Stimulated activated naive B cell treated with anti-CD40 and anti-IgM and Interleukin-4, amounts not matched to agents 10 μg/mL and 1 μg/mL and 100 μg/mL, for 72 hours (primary cell): Measurements from ENCODE around the gene TBX4.
"Not testable (repeated sequence)": the region's sequence is repeated elsewhere in the genome, so short reads cannot be mapped to it uniquely, and the experiment has no call there.

Experiments used
- ATAC-seq, 2 donors: fragments of 150-1000 bp; cut with Tn5 transposase; replicated peaks; 2 replicates each; pipeline ENCODE4 v1.10.0; 2021; ENCODE audit warnings: moderate library complexity in 1 of 2
- DNase-seq: peaks from one replicate; pipeline ENCODE4 v3.0.0; 2021
- H3K27ac Mint-ChIP-seq: one replicate; pipeline ENCODE4 v1.8.0; 2022; ENCODE audit warnings: mild to moderate bottlenecking, mixed read lengths
- H3K27me3 Mint-ChIP-seq, 2 donors: one replicate each; pipeline ENCODE4 v1.8.0; 2022; ENCODE audit warnings: mixed read lengths in 2 of 2
- H3K36me3 Mint-ChIP-seq, 2 donors: one replicate each; pipeline ENCODE4 v1.8.0; 2022; ENCODE audit warnings: mixed read lengths in 2 of 2, mild to moderate bottlenecking in 1 of 2
- H3K4me1 Mint-ChIP-seq, 2 donors: one replicate each; pipeline ENCODE4 v1.8.0; 2022; ENCODE audit warnings: mixed read lengths in 2 of 2, mild to moderate bottlenecking in 1 of 2
- H3K4me3 Mint-ChIP-seq, 2 donors: one replicate each; pipeline ENCODE4 v1.8.0; 2022; ENCODE audit warnings: mild to moderate bottlenecking in 2 of 2, mixed read lengths in 2 of 2, moderate library complexity in 1 of 2
- H3K9me3 Mint-ChIP-seq, 2 donors: one replicate each; pipeline ENCODE4 v1.8.0; 2022; ENCODE audit warnings: mixed read lengths in 2 of 2, mild to moderate bottlenecking in 1 of 2

TBX4 gene

GRCh38 chr17:61419496-61420046, 32.7 kb upstream of the TBX4 start:
- ATAC-seq (no peak), DNase-seq (no peak)
- Mint-ChIP-seq H3K4me1 (peaks cover 5 to 10% of the 10 kb centered on the region in 2 donors), H3K36me3 (no peaks in the 10 kb centered on the region), H3K27ac (no peak overlapping the region), H3K4me3 (no peak overlapping the region), H3K9me3 (no peaks in the 10 kb centered on the region), H3K27me3 (peaks cover 64 to 75% of the 10 kb centered on the region in 2 donors)

- no peak overlapping the region for H3K4me3 Mint-ChIP-seq
- ATAC-seq, result no peak
- H3K27me3 Mint-ChIP-seq, result peaks cover 68 to 73% of the 10 kb centered on the region in 2 donors
- no peak for DNase-seq
- H3K36me3 Mint-ChIP-seq, result no peaks in the 10 kb centered on the region
- no peaks in the 10 kb centered on the region for H3K9me3 Mint-ChIP-seq
- H3K4me1 Mint-ChIP-seq, result peaks cover 5 to 10% of the 10 kb centered on the region in 2 donors
- no peak overlapping the region for H3K27ac Mint-ChIP-seq
Observed at GRCh38 chr17:61420052-61420451, 32.2 kb upstream of the TBX4 start.

GRCh38 chr17:61420745-61421398, 31.4 kb upstream of the TBX4 start:
- H3K27me3 Mint-ChIP-seq, result peaks cover 74% of the 10 kb centered on the region in 2 donors
- ATAC-seq (no peak), DNase-seq (no peak)
- no peak overlapping the region for H3K4me3 Mint-ChIP-seq
- H3K4me1 Mint-ChIP-seq, result peaks cover 5 to 10% of the 10 kb centered on the region in 2 donors
- no peaks in the 10 kb centered on the region for H3K9me3 Mint-ChIP-seq
- H3K36me3 Mint-ChIP-seq, result peaks cover 0 to 4% of the 10 kb centered on the region in 2 donors
- H3K27ac Mint-ChIP-seq, result no peak overlapping the region

GRCh38 chr17:61421460-61421859, 30.8 kb upstream of the TBX4 start:
- no peaks in the 10 kb centered on the region for H3K9me3 Mint-ChIP-seq
- no peak for DNase-seq
- ATAC-seq, result no peak
- H3K27ac Mint-ChIP-seq, result no peak overlapping the region
- H3K4me1 Mint-ChIP-seq, result peaks cover 5 to 7% of the 10 kb centered on the region in 2 donors
- H3K4me3 Mint-ChIP-seq, result no peak overlapping the region
- peaks cover 0 to 6% of the 10 kb centered on the region in 2 donors for H3K36me3 Mint-ChIP-seq
- peaks cover 72% of the 10 kb centered on the region in 2 donors for H3K27me3 Mint-ChIP-seq

GRCh38 chr17:61422116-61422799, 30.0 kb upstream of the TBX4 start:
- H3K27me3 Mint-ChIP-seq, result peaks cover 64 to 67% of the 10 kb centered on the region in 2 donors
- H3K27ac Mint-ChIP-seq, result no peak overlapping the region
- ATAC-seq, result no peak
- H3K4me1 Mint-ChIP-seq, result no peaks in the 10 kb centered on the region
- H3K9me3 Mint-ChIP-seq, result no peaks in the 10 kb centered on the region
- DNase-seq, result no peak
- H3K4me3 Mint-ChIP-seq, result no peak overlapping the region
- H3K36me3 Mint-ChIP-seq, result peaks cover 0 to 6% of the 10 kb centered on the region in 2 donors

- no peaks in the 10 kb centered on the region for H3K4me1 Mint-ChIP-seq
- H3K4me3 Mint-ChIP-seq, result no peak overlapping the region
- H3K36me3 Mint-ChIP-seq, result peaks cover 0 to 6% of the 10 kb centered on the region in 2 donors
- no peak overlapping the region for H3K27ac Mint-ChIP-seq
- DNase-seq (no peak), ATAC-seq (no peak)
- peaks cover 61 to 73% of the 10 kb centered on the region in 2 donors for H3K27me3 Mint-ChIP-seq
- no peaks in the 10 kb centered on the region for H3K9me3 Mint-ChIP-seq
Observed at GRCh38 chr17:61422869-61423268, 29.4 kb upstream of the TBX4 start.

GRCh38 chr17:61423967-61424649, 28.1 kb upstream of the TBX4 start:
- Mint-ChIP-seq H3K27ac (no peak overlapping the region), H3K36me3 (peaks cover 0 to 6% of the 10 kb centered on the region in 2 donors), H3K4me3 (no peak overlapping the region), H3K9me3 (peaks cover 0 to 1% of the 10 kb centered on the region in 2 donors), H3K4me1 (no peaks in the 10 kb centered on the region), H3K27me3 (peaks cover 54 to 67% of the 10 kb centered on the region in 2 donors)
- no peak for ATAC-seq
- DNase-seq, result no peak

GRCh38 chr17:61425682-61426481, 26.3 kb upstream of the TBX4 start:
- H3K27ac Mint-ChIP-seq, result no peak overlapping the region
- H3K27me3 Mint-ChIP-seq, result peaks cover 44 to 55% of the 10 kb centered on the region in 2 donors
- H3K36me3 Mint-ChIP-seq, result peaks cover 0 to 6% of the 10 kb centered on the region in 2 donors
- H3K4me3 Mint-ChIP-seq, result no peak overlapping the region
- ATAC-seq, result no peak
- H3K9me3 Mint-ChIP-seq, result peaks cover 0 to 1% of the 10 kb centered on the region in 2 donors
- no peaks in the 10 kb centered on the region for H3K4me1 Mint-ChIP-seq
- DNase-seq, result no peak

- Mint-ChIP-seq H3K36me3 (peaks cover 0 to 6% of the 10 kb centered on the region in 2 donors), H3K4me3 (no peak overlapping the region), H3K27me3 (peaks cover 41 to 55% of the 10 kb centered on the region in 2 donors), H3K4me1 (no peaks in the 10 kb centered on the region), H3K27ac (no peak overlapping the region), H3K9me3 (peaks cover 0 to 1% of the 10 kb centered on the region in 2 donors)
- DNase-seq (no peak), ATAC-seq (no peak)
Observed at GRCh38 chr17:61426482-61427304, 25.5 kb upstream of the TBX4 start.

GRCh38 chr17:61427567-61427966, 24.7 kb upstream of the TBX4 start:
- Mint-ChIP-seq H3K36me3 (peaks cover 0 to 6% of the 10 kb centered on the region in 2 donors), H3K4me3 (no peak overlapping the region), H3K9me3 (peaks cover 0 to 1% of the 10 kb centered on the region in 2 donors), H3K27me3 (peaks cover 35 to 49% of the 10 kb centered on the region in 2 donors), H3K27ac (no peak overlapping the region), H3K4me1 (no peaks in the 10 kb centered on the region)
- ATAC-seq (no peak), DNase-seq (no peak)

GRCh38 chr17:61429274-61429673, 22.9 kb upstream of the TBX4 start:
- H3K27ac Mint-ChIP-seq, result no peak overlapping the region
- H3K4me1 Mint-ChIP-seq, result no peaks in the 10 kb centered on the region
- no peak for DNase-seq
- no peak overlapping the region for H3K4me3 Mint-ChIP-seq
- H3K27me3 Mint-ChIP-seq, result peaks cover 35 to 40% of the 10 kb centered on the region in 2 donors
- ATAC-seq, result no peak
- H3K36me3 Mint-ChIP-seq, result peaks cover 0 to 6% of the 10 kb centered on the region in 2 donors
- peaks cover 0 to 1% of the 10 kb centered on the region in 2 donors for H3K9me3 Mint-ChIP-seq

GRCh38 chr17:61429831-61430230, 22.4 kb upstream of the TBX4 start:
- H3K4me3 Mint-ChIP-seq, DNase-seq, H3K9me3 Mint-ChIP-seq, H3K4me1 Mint-ChIP-seq, H3K27ac Mint-ChIP-seq, H3K36me3 Mint-ChIP-seq, ATAC-seq: not testable (repeated sequence)
- H3K27me3 Mint-ChIP-seq, result peaks cover 36 to 40% of the 10 kb centered on the region in 2 donors
